Measurements from ENCODE around the gene GPR78.

GPR78 gene

GRCh38 chr4:8596891-8597290 lies 16.7 kb downstream of the GPR78 start:
- Histone ChIP-seq H3K4me3 (ENCODE audit: control insufficient read depth in 1 of 7, extremely low read depth in 1 of 7, insufficient read depth in 4 of 7, low read depth in 2 of 7, low read length in 6 of 7) (no peak overlapping the region), H3K36me3 (ENCODE audit: control insufficient read depth in 4 of 4, insufficient read depth in 4 of 4, low read length in 3 of 4) (no peaks in the 10 kb centered on the region), H3K4me1 (ENCODE audit: control extremely low read depth in 1 of 4, control insufficient read depth in 4 of 4, insufficient read depth in 4 of 4, low read length in 3 of 4) (no peaks in the 10 kb centered on the region), H3K9me3 (ENCODE audit: control extremely low read depth in 1 of 5, control insufficient read depth in 4 of 5, insufficient read depth in 2 of 5, low read depth in 1 of 5, low read length in 4 of 5) (no peaks in the 10 kb centered on the region), H3K27me3 (replicated peaks in 2 of 5; ENCODE audit: control insufficient read depth in 4 of 5, insufficient read depth in 5 of 5, low read length in 4 of 5) (peaks cover 0 to 30% (median 13%) of the 10 kb centered on the region in 5 experiments), H3K27ac (ENCODE audit: insufficient read depth in 1 of 2, low read depth in 1 of 2, low read length in 2 of 2, poor library complexity in 1 of 2, severe bottlenecking in 2 of 2) (no peak overlapping the region)
- no peak for DNase-seq
- 88% methylated on average over 9 of the region's 9 CpGs for WGBS (ENCODE audit: insufficient coverage)
- CTCF ChIA-PET = interaction anchor here (1.2 to 1.7 kb wide), 2 partner anchors 11 to 129 kb away, joined by 4 to 13 read pairs; no protein-coding TSS in a partner anchor
- POLR2A ChIA-PET = no interaction called here

- Histone ChIP-seq H3K27me3 (replicated peaks in 2 of 5; ENCODE audit: control insufficient read depth in 4 of 5, insufficient read depth in 5 of 5, low read length in 4 of 5) (peaks cover 0 to 30% (median 12%) of the 10 kb centered on the region in 5 experiments), H3K27ac (ENCODE audit: insufficient read depth in 1 of 2, low read depth in 1 of 2, low read length in 2 of 2, poor library complexity in 1 of 2, severe bottlenecking in 2 of 2) (no peak overlapping the region), H3K36me3 (ENCODE audit: control insufficient read depth in 4 of 4, insufficient read depth in 4 of 4, low read length in 3 of 4) (no peaks in the 10 kb centered on the region), H3K9me3 (ENCODE audit: control extremely low read depth in 1 of 5, control insufficient read depth in 4 of 5, insufficient read depth in 2 of 5, low read depth in 1 of 5, low read length in 4 of 5) (no peaks in the 10 kb centered on the region), H3K4me1 (ENCODE audit: control extremely low read depth in 1 of 4, control insufficient read depth in 4 of 4, insufficient read depth in 4 of 4, low read length in 3 of 4) (no peaks in the 10 kb centered on the region), H3K4me3 (ENCODE audit: control insufficient read depth in 1 of 7, extremely low read depth in 1 of 7, insufficient read depth in 4 of 7, low read depth in 2 of 7, low read length in 6 of 7) (no peak overlapping the region)
- 94% methylated on average over 11 of the region's 13 CpGs for WGBS (ENCODE audit: insufficient coverage)
- POLR2A ChIA-PET = no interaction called here
- no peak for DNase-seq
- CTCF ChIA-PET = interaction anchor here (1.2 to 1.7 kb wide), 2 partner anchors 10 to 129 kb away, joined by 4 to 13 read pairs; no protein-coding TSS in a partner anchor
Observed at GRCh38 chr4:8597319-8597718, 17.1 kb downstream of the GPR78 start.

- Histone ChIP-seq H3K4me3 (ENCODE audit: control insufficient read depth in 1 of 7, extremely low read depth in 1 of 7, insufficient read depth in 4 of 7, low read depth in 2 of 7, low read length in 6 of 7) (no peak overlapping the region), H3K27me3 (replicated peaks in 2 of 5; ENCODE audit: control insufficient read depth in 4 of 5, insufficient read depth in 5 of 5, low read length in 4 of 5) (peaks cover 0 to 29% (median 12%) of the 10 kb centered on the region in 5 experiments), H3K9me3 (ENCODE audit: control extremely low read depth in 1 of 5, control insufficient read depth in 4 of 5, insufficient read depth in 2 of 5, low read depth in 1 of 5, low read length in 4 of 5) (no peaks in the 10 kb centered on the region), H3K27ac (ENCODE audit: insufficient read depth in 1 of 2, low read depth in 1 of 2, low read length in 2 of 2, poor library complexity in 1 of 2, severe bottlenecking in 2 of 2) (no peak overlapping the region), H3K4me1 (ENCODE audit: control extremely low read depth in 1 of 4, control insufficient read depth in 4 of 4, insufficient read depth in 4 of 4, low read length in 3 of 4) (no peaks in the 10 kb centered on the region), H3K36me3 (ENCODE audit: control insufficient read depth in 4 of 4, insufficient read depth in 4 of 4, low read length in 3 of 4) (no peaks in the 10 kb centered on the region)
- no peak for DNase-seq
- ChIA-PET POLR2A (no interaction called here), CTCF (interaction anchor here (1.2 to 1.7 kb wide), 2 partner anchors 10 to 130 kb away, joined by 4 to 13 read pairs; no protein-coding TSS in a partner anchor)
- WGBS (ENCODE audit: insufficient coverage) = 93% methylated on average over 10 of the region's 15 CpGs
Observed at GRCh38 chr4:8597791-8598190, 17.6 kb downstream of the GPR78 start.

- WGBS (ENCODE audit: insufficient coverage) = 87% methylated on average over 15 of the region's 19 CpGs
- Histone ChIP-seq H3K27me3 (replicated peaks in 2 of 5; ENCODE audit: control insufficient read depth in 4 of 5, insufficient read depth in 5 of 5, low read length in 4 of 5) (peaks cover 0 to 27% (median 9%) of the 10 kb centered on the region in 5 experiments), H3K4me3 (ENCODE audit: control insufficient read depth in 1 of 7, extremely low read depth in 1 of 7, insufficient read depth in 4 of 7, low read depth in 2 of 7, low read length in 6 of 7) (no peak overlapping the region), H3K4me1 (ENCODE audit: control extremely low read depth in 1 of 4, control insufficient read depth in 4 of 4, insufficient read depth in 4 of 4, low read length in 3 of 4) (no peaks in the 10 kb centered on the region), H3K9me3 (ENCODE audit: control extremely low read depth in 1 of 5, control insufficient read depth in 4 of 5, insufficient read depth in 2 of 5, low read depth in 1 of 5, low read length in 4 of 5) (no peaks in the 10 kb centered on the region), H3K36me3 (ENCODE audit: control insufficient read depth in 4 of 4, insufficient read depth in 4 of 4, low read length in 3 of 4) (no peaks in the 10 kb centered on the region), H3K27ac (ENCODE audit: insufficient read depth in 1 of 2, low read depth in 1 of 2, low read length in 2 of 2, poor library complexity in 1 of 2, severe bottlenecking in 2 of 2) (no peak overlapping the region)
- CTCF ChIA-PET = interaction anchor here (0.7 kb wide), 1 partner anchor 197 kb away, joined by 3 read pairs; no protein-coding TSS in a partner anchor
- POLR2A ChIA-PET = no interaction called here
- DNase-seq = no peak
Observed at GRCh38 chr4:8598391-8599090, 18.3 kb downstream of the GPR78 start.

GRCh38 chr4:8599091-8599460 lies 18.9 kb downstream of the GPR78 start:
- H3K9me3 ChIP-seq (ENCODE audit: control extremely low read depth in 1 of 5, control insufficient read depth in 4 of 5, insufficient read depth in 2 of 5, low read depth in 1 of 5, low read length in 4 of 5) = no peaks in the 10 kb centered on the region
- no peak for DNase-seq
- ChIA-PET POLR2A (no interaction called here), CTCF (interaction anchor here (0.7 kb wide), 1 partner anchor 196 kb away, joined by 3 read pairs; no protein-coding TSS in a partner anchor)
- H3K4me3 ChIP-seq (ENCODE audit: control insufficient read depth in 1 of 7, extremely low read depth in 1 of 7, insufficient read depth in 4 of 7, low read depth in 2 of 7, low read length in 6 of 7) = no peak overlapping the region
- no peak overlapping the region for H3K27ac ChIP-seq (ENCODE audit: insufficient read depth in 1 of 2, low read depth in 1 of 2, low read length in 2 of 2, poor library complexity in 1 of 2, severe bottlenecking in 2 of 2)
- no peaks in the 10 kb centered on the region for H3K36me3 ChIP-seq (ENCODE audit: control insufficient read depth in 4 of 4, insufficient read depth in 4 of 4, low read length in 3 of 4)
- peaks cover 0 to 25% (median 5%) of the 10 kb centered on the region in 5 experiments for H3K27me3 ChIP-seq (replicated peaks in 2 of 5; ENCODE audit: control insufficient read depth in 4 of 5, insufficient read depth in 5 of 5, low read length in 4 of 5)
- 91% methylated on average over 8 of the region's 8 CpGs for WGBS (ENCODE audit: insufficient coverage)
- H3K4me1 ChIP-seq (ENCODE audit: control extremely low read depth in 1 of 4, control insufficient read depth in 4 of 4, insufficient read depth in 4 of 4, low read length in 3 of 4) = no peaks in the 10 kb centered on the region

- ChIA-PET CTCF (no interaction called here), POLR2A (no interaction called here)
- Histone ChIP-seq H3K4me1 (ENCODE audit: control extremely low read depth in 1 of 4, control insufficient read depth in 4 of 4, insufficient read depth in 4 of 4, low read length in 3 of 4) (no peaks in the 10 kb centered on the region), H3K36me3 (ENCODE audit: control insufficient read depth in 4 of 4, insufficient read depth in 4 of 4, low read length in 3 of 4) (no peaks in the 10 kb centered on the region), H3K9me3 (ENCODE audit: control extremely low read depth in 1 of 5, control insufficient read depth in 4 of 5, insufficient read depth in 2 of 5, low read depth in 1 of 5, low read length in 4 of 5) (no peaks in the 10 kb centered on the region), H3K27ac (ENCODE audit: insufficient read depth in 1 of 2, low read depth in 1 of 2, low read length in 2 of 2, poor library complexity in 1 of 2, severe bottlenecking in 2 of 2) (no peak overlapping the region), H3K4me3 (ENCODE audit: control insufficient read depth in 1 of 7, extremely low read depth in 1 of 7, insufficient read depth in 4 of 7, low read depth in 2 of 7, low read length in 6 of 7) (no peak overlapping the region), H3K27me3 (replicated peaks in 2 of 5; ENCODE audit: control insufficient read depth in 4 of 5, insufficient read depth in 5 of 5, low read length in 4 of 5) (peaks cover 0 to 21% (median 5%) of the 10 kb centered on the region in 5 experiments)
- 35% methylated on average over 6 of the region's 9 CpGs for WGBS (ENCODE audit: insufficient coverage)
- DNase-seq = peak in 2 of 3 donors; percentile 4 to 10
Observed at GRCh38 chr4:8599657-8600056, 19.5 kb downstream of the GPR78 start.

GRCh38 chr4:8600266-8600665 lies 20.1 kb downstream of the GPR78 start:
- Histone ChIP-seq H3K4me3 (ENCODE audit: control insufficient read depth in 1 of 7, extremely low read depth in 1 of 7, insufficient read depth in 4 of 7, low read depth in 2 of 7, low read length in 6 of 7) (no peak overlapping the region), H3K4me1 (ENCODE audit: control extremely low read depth in 1 of 4, control insufficient read depth in 4 of 4, insufficient read depth in 4 of 4, low read length in 3 of 4) (no peaks in the 10 kb centered on the region), H3K9me3 (ENCODE audit: control extremely low read depth in 1 of 5, control insufficient read depth in 4 of 5, insufficient read depth in 2 of 5, low read depth in 1 of 5, low read length in 4 of 5) (no peaks in the 10 kb centered on the region), H3K27ac (ENCODE audit: insufficient read depth in 1 of 2, low read depth in 1 of 2, low read length in 2 of 2, poor library complexity in 1 of 2, severe bottlenecking in 2 of 2) (no peak overlapping the region), H3K27me3 (replicated peaks in 2 of 5; ENCODE audit: control insufficient read depth in 4 of 5, insufficient read depth in 5 of 5, low read length in 4 of 5) (peaks cover 0 to 21% (median 3%) of the 10 kb centered on the region in 5 experiments), H3K36me3 (ENCODE audit: control insufficient read depth in 4 of 4, insufficient read depth in 4 of 4, low read length in 3 of 4) (no peaks in the 10 kb centered on the region)
- WGBS (ENCODE audit: insufficient coverage) = 97% methylated on average over 13 of the region's 13 CpGs
- POLR2A ChIA-PET = no interaction called here
- no peak for DNase-seq
- CTCF ChIA-PET = interaction anchor here (0.8 kb wide), 1 partner anchor 379 kb away, joined by 3 read pairs; no protein-coding TSS in a partner anchor
